Ishikawa (cell line): ENCODE data around the gene TBC1D22B.

Source experiments
- FOXM1 ChIP-seq: IDR thresholded peaks from 2 replicates; pipeline ENCODE4 v1.6.1; 2012; ENCODE audit warnings: low read depth, borderline replicate concordance
- MAX ChIP-seq: IDR thresholded peaks from 2 replicates; pipeline ENCODE4 v1.6.1; 2012
- NFIC ChIP-seq: IDR thresholded peaks from 2 replicates; pipeline ENCODE4 v1.6.1; 2012
- RAD21 ChIP-seq: IDR thresholded peaks from 2 replicates; pipeline ENCODE4 v1.6.1; 2012; ENCODE audit warnings: low read depth
- TAF1 ChIP-seq: IDR thresholded peaks from 2 replicates; pipeline ENCODE4 v1.6.1; 2012; ENCODE audit warnings: low read depth, mild to moderate bottlenecking
- TCF12 ChIP-seq: IDR thresholded peaks from 2 replicates; pipeline ENCODE4 v1.6.1; 2012; ENCODE audit warnings: low read depth
- USF1 ChIP-seq: IDR thresholded peaks from 2 replicates; pipeline ENCODE4 v1.6.1; 2012

GRCh38 chr6:37315157-37315515 lies 57.6 kb downstream of the TBC1D22B start:
- no peak for TF ChIP-seq RAD21
- no peak for TF ChIP-seq FOXM1
- TF ChIP-seq TAF1, result no peak
- TF ChIP-seq USF1, result no peak
- TF ChIP-seq NFIC, result no peak
- TF ChIP-seq TCF12, result no peak
- no peak for TF ChIP-seq MAX
